HG03175 (cell line): ENCODE measurements around the gene HES7.
"Not testable (repeated sequence)": the region's sequence is repeated elsewhere in the genome, so short reads cannot be mapped to it uniquely, and the experiment has no call there.

ENCODE experiments used
- ATAC-seq: cut with Tn5 transposase; IDR thresholded peaks from one replicate; pipeline ENCODE4 v1.9.1; 2021; ENCODE audit warnings: mild to moderate bottlenecking, moderate library complexity; ENCODE audit not compliant: unreplicated experiment

The HES7 gene

DNA sequence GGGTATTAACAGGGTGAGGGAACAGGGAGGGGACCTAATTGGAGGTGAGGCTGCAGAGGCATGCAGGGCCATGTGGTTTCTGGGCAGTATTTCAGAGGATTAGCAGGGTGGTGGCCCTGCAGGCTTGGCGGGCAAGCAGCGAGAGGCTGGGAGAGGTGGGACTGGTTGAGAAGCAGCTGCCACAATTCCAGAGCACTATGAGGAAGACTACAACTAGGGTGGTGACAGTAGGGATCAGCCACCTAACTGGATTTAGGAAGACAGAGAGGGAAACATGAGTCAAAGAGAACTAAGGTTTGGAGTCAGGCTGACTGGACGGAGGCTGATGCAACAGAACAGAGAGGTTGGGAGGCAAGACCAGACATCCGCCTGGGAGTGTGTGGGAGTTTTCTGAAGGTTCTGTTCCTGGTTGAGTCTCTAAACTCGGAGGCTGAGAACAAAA, 17.9 kb downstream of the HES7 start:
- ATAC-seq: no peak

DNA sequence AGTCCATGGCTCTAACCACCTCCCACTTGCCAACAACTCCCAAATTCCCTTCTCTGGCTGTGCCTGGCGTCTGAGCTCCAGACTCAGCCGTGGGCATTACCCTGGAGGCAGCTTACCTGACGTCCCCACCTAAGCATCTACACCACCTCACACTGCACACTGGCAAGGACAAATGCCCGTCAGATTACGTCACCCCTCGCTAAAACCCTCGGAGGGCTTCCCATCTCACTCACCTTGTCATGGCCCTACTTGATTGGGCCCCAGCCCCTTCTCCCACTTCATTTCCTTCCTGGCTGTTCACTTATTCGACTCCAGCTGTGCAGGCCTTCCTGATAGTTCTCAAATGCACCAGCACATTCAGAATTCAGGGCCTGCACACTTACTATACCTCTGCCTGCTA, 19.0 kb downstream of the HES7 start:
- no peak for ATAC-seq

GRCh38 chr17:8103549-8103948, 20.4 kb downstream of the HES7 start:
- no peak for ATAC-seq

DNA sequence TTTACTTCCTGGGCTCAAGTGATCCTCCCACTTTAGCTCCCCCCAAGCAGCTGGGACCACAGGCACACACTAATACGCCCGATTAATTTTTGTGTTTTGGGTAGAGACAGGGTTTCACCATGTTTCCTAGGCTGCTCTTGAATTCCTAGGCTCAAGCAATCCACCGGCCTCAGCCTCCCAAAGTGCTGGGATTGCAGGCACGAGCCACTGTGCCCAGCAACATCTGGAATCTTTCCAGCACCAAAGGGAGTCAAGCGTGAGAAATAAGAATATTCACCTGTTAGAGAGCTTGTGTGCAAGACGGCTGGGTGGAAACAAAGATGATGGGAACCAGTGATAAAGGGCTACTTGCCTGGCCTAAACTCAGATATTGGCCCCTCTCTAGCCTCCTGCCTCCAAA, 22.2 kb downstream of the HES7 start:
- no peak for ATAC-seq

GRCh38 chr17:8100763-8101162, 23.1 kb downstream of the HES7 start:
- no peak for ATAC-seq

DNA sequence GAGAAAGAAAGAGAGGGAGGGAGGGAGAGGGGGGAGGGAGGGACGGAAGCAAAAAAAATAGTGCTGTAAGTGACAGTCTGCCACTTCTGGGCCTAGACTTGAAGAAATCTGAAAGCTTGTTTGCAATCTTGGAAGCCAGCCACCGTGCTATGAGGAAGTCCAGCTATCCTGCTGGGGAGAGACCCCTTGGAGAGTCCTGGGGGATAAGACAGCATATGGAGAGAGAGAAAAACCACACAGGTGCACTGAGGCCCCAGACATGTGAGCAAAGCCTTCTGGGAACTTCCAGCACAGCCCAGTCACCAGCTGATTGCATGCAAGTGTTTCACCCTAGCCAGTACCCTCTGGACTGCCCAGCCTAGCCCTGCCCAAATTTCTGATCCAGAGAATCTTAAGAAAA, 23.8 kb downstream of the HES7 start:
- ATAC-seq: no peak

GRCh38 chr17:8096541-8096940, 27.4 kb downstream of the HES7 start:
- ATAC-seq: no peak

DNA sequence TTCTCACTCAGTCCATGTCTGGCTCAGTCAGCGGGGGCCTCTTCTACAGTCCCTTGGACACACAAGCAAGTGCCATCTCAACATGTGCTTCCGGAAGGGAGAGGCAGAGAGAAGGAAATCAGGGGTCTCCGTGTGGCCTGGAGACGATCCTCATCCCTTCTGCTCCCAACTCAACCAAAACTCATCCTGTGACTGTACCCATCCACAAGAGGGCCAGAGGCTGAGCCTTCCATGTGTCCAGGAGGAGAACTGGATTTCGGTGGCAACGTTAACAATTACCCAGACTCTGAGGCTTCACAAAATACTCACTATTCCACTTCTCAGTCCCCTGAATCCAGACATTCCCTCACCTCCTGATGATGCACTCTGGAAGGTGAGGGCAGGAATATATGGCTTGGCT, 28.5 kb downstream of the HES7 start:
- no peak for ATAC-seq

- ATAC-seq: no peak
Observed at GRCh38 chr17:8091033-8091687, 32.7 kb downstream of the HES7 start.

- ATAC-seq: no peak
Observed at GRCh38 chr17:8089728-8090127, 34.2 kb downstream of the HES7 start.

GRCh38 chr17:8087952-8088230, 36.0 kb downstream of the HES7 start:
- no peak for ATAC-seq

GRCh38 chr17:8087075-8087951, 36.6 kb downstream of the HES7 start, which contains the start of gene ALOX12B:
Gene ALOX12B, minus strand, starts transcription at chr17:8087716. Its CDS starts 274 bp downstream, at chr17:8087442.
- no peak for ATAC-seq

DNA sequence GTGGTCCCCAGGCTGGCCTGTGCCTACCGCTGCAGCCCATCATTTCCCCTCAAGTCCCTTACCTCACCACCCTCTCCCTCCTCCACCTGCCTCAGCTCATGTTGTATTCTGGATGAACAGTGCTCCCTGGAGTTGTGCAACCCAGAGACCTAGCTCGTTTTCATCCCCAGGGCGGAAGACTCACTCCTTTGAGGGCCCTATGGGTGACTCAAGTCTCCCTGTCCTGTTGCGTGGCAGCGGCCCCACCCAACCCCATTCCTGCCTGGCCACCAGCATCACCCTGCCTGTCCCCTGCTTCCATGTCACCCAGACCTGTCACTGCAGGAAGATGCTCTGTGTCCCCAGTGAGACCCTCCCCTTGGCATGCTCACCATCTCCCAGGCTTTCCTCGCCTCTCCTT, 39.7 kb downstream of the HES7 start:
- ATAC-seq: no peak

DNA sequence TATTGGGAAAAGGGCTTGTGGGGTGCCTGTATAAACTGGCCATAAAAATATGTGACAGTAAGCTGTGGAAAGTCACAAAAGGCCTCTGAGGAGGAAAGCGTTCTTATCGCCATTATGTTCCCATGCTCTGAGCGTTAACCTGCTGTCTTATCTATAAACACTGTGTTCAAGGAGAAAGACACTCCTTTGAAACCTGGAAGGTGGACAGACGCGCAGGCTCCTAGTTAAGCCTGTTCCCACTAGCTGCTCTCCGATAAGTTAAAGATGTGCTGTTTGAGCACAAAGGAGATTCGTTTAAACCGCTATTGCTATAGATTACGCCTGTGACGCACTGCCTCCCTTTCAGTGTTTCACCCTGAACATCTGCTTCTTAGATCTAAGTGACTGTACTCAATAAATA, 41.6 kb downstream of the HES7 start:
- no peak for ATAC-seq

GRCh38 chr17:8081876-8082275, 42.0 kb downstream of the HES7 start:
- ATAC-seq: no peak

DNA sequence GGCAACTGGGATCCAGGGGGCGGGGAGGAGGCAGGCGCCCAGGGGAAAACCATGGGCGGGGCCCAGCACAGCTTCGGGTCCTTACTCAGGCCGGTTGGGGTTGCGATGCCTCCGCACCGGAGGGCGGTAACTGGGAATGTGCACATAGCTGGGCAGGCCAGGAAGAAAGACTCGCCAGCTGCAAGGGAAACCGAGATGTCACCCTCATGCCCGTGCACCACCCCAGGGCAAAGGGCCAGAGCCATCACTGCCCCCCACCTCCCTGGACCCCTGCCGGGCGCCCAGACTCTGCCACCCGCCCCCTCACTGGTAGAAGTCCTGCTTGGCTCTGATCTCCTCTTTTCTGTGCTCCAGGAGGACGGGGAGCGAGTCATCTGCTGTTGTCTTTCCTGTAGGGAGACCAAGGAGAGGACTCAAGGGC, 43.1 kb downstream of the HES7 start:
- ATAC-seq: no peak

DNA sequence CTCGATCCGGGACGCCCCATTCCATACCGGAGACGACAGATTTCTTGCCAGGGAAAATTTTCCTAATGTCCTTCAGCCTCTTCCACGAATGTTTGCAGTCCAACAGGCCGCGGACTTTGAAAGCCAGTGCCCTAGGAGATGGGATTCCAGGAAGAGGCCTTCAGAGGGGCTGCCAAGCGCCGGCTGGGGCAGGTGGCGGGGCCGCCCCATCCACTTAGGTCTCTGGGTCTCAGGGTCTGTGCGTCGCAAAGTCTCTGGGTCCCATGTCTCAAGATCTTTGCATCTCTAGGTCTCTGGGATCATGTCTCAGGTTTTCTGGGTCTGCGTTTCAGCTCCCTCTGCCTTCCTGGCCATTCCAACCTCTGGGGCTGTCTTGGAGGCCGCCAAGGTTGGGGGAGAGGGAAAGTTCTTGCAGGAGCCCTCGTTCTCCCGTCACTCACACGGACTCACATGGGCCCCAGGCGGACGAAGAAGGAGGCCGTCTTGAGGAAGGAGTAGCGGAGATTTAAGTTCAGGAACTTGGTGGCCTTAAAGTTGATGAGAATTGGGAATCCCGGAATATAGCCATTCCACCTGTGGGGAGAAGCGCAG, 43.6 kb downstream of the HES7 start:
- no peak for ATAC-seq

GRCh38 chr17:8079291-8080207, 44.4 kb downstream of the HES7 start:
- ATAC-seq: no peak

GRCh38 chr17:8077939-8078338, 46.0 kb downstream of the HES7 start:
- not testable (repeated sequence) for ATAC-seq

GRCh38 chr17:8076502-8077266, 47.2 kb downstream of the HES7 start:
- no peak for ATAC-seq
